LNCaP clone FGC (cell line): Measurements from ENCODE around the gene RFTN2.
"Not testable (repeated sequence)": the region's sequence is repeated elsewhere in the genome, so short reads cannot be mapped to it uniquely, and the experiment has no call there.

Experiments used
- DNase-seq: peaks from one replicate; pipeline ENCODE4 v3.0.0-alpha.2; 2011; ENCODE audit warnings: low read depth
- H3K4me3 ChIP-seq: 2 replicates; pipeline ENCODE4 v1.5.1; 2011; ENCODE audit warnings: mild to moderate bottlenecking, low read depth, low read length, control low read depth
- CTCF ChIP-seq: IDR thresholded peaks from 2 replicates; pipeline ENCODE4 v1.5.1; 2012; ENCODE audit warnings: mild to moderate bottlenecking; ENCODE audit not compliant: control insufficient read depth, insufficient read depth; ENCODE audit errors: extremely low read depth

RFTN2 gene

GRCh38 chr2:197675246-197675645 is at the start of gene RFTN2:
RFTN2 (minus strand) TSS chr2:197675587; CDS start chr2:197675458, 129 bp downstream.
- TF ChIP-seq CTCF: no peak
- DNase-seq: no peak
- no peak within 1 kb of the TSS for H3K4me3 ChIP-seq

DNA sequence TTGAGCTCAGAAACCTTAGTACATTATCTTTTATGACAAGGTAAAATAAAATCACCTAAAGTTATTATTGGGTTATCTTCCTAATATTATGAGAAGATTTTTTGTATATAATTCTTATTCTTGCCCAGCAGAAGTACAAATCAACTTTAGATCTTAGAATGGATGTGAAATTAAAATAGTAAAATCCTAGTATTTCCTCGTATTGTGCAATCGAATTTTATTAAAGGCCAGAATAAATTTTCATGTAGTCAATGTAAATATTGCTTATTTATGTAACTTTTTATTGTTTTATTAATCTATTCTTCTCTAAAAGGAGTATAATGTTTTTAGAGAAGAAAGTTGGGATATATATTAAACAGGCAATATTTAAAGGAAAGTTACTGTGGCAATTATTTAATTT is 42.5 kb upstream of the RFTN2 start:
- TF ChIP-seq CTCF: no peak
- no peak for DNase-seq
- no peak overlapping the region for H3K4me3 ChIP-seq

GRCh38 chr2:197713271-197713670 is 37.9 kb upstream of the RFTN2 start:
- TF ChIP-seq CTCF: no peak

DNA sequence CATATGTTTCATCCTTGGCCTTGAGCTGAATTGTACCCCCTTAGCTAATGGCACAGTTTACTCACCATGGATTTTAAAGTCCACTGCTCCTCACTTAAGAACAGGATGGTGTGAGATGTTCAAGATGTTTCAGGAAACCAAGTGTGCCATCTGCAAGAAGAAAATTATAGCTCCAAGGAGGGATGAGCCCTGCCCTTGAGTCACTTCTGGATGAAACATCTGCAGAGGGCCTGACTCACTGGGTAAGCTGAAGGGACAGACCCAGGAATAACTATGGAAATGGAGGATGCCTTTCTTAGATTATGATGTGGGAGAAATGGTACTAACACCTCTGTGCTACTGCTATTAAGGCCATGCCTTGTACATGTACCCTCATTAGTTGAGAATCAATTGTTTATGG is 36.2 kb upstream of the RFTN2 start:
- H3K4me3 ChIP-seq: no peak overlapping the region
- no peak for TF ChIP-seq CTCF
- DNase-seq: no peak

More at GRCh38 chr2:197713271-197713670, 37.9 kb upstream of the RFTN2 start:
- no peak overlapping the region for H3K4me3 ChIP-seq
- DNase-seq: no peak

DNA sequence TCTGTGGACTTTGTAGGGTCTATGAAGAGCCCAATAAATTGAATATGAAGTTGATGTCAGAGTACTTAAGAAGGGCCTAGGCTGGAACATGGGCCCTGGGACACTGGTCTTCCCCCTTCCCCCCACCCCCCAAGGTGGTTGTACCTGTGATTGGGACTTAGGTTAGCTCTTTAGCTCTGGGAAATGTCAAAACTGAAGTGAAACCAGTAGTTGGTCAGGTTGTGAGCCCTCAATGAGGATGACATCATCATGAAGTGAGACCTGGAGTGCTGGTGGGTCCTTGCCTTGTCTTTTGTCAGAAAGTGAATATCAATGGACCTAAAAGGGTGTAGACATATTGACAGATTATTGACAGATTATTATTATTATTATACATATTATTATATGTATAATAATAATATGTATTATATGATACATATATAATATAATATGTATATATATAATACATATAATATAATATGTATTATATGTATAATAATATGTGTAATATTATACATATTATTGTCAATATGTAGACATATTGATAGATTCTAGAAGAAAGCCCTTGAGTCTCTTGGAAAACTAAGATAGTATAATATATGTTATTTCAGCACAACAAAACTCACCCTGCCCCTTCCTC is 35.1 kb upstream of the RFTN2 start:
- no peak for DNase-seq
- TF ChIP-seq CTCF: no peak
- H3K4me3 ChIP-seq: no peak overlapping the region

- H3K4me3 ChIP-seq, DNase-seq: not testable (repeated sequence)
Observed at GRCh38 chr2:197709140-197709539, 33.8 kb upstream of the RFTN2 start.

GRCh38 chr2:197708331-197708730 is 32.9 kb upstream of the RFTN2 start:
- no peak overlapping the region for H3K4me3 ChIP-seq
- TF ChIP-seq CTCF: no peak
- no peak for DNase-seq
